Amniotic epithelial cell (primary cell): ENCODE data around the gene AOPEP.
"Not testable (repeated sequence)": the region's sequence is repeated elsewhere in the genome, so short reads cannot be mapped to it uniquely, and the experiment has no call there.

Experiments
- DNase-seq: peaks from one replicate; pipeline ENCODE4 v3.0.0-alpha.2; 2010; ENCODE audit warnings: low read depth

AOPEP gene

GRCh38 chr9:94965631-94966030 is 239.1 kb downstream of the AOPEP start:
- DNase-seq, result not testable (repeated sequence)

- DNase-seq, result not testable (repeated sequence)
These were observed 239.5 kb downstream of the AOPEP start for GRCh38 chr9:94966046-94966445.

- no peak for DNase-seq
These were observed 241.0 kb downstream of the AOPEP start for GRCh38 chr9:94967482-94967881.

GRCh38 chr9:94971378-94972131 is 245.1 kb downstream of the AOPEP start:
- peak; percentile 57 for DNase-seq

DNA sequence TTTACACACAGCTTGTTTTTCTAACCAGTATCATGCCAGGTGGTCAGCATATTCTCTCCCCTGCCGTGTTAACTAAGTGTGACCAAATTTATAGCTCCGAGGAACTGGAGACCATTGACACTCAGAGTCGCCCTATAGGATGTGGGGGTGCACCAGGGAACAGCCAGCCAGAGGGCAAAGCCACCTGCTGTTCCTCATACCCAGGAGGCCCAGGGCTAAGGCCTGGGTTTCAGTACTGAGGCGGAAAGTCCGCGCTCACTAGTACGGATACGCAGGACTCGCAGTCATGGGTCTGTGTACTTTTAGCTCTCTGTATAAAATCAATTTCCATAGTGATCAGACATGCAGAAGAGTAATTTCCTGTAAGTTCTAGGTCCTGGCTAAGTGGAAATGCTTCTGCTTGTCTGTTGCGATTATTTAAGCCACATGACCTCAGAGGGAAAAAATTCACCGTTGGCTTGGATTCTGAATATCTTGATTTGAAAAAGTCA is 247.0 kb downstream of the AOPEP start:
- DNase-seq, result peak; percentile 46

DNA sequence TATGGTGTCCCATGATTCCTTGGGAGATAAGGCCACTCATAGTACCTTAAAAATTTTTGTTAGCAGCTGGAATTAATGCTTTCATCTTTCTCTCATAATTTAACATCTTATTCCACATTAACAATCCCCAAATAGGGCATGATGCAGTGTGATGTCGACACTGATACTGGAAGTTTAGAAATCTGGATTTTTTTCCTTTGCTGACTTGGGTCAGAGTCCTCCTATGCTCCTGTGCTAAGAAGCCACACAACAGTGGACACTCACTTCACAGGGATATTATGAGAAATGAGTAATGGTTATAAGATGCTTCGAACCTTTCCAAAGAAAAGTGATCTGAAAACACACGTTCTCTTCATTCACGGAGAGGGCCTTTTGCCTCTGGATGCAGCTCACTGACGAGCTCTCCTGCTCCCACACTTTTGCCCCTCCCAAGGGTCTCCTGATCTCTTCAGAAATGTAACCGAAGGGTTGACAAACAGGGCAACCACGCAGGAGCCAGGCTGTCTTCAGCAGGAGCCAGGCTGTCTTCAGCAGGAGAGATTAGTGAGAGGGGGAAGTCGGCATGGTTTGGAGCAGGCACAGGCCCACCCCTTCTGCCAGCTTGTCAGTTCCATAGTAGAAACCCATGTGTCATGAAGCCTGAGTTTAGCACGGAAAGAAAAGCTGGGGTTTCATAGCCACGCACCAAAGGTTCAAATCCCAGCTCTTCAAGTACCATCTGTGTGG is 247.8 kb downstream of the AOPEP start:
- DNase-seq, result peak; percentile 24

DNA sequence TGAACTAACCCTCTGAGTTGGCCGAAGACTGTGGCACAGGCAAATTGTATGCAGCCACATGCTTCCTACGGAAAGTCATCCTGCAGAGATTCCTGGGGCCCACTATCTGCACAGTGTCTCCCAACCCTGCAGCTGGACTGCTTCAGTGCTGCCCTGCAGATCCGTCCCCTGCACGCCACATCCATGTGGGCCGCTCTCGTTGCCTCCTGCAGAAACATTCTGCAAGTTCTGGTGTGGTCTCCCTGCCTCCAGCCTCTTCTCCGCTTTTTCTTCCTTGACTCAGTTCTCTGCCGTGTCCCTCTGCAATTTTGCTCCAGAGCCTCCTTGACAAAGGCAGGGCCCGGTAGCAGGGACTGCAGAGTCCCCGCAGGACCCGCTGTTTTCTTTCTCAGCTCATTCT is 249.0 kb downstream of the AOPEP start:
- no peak for DNase-seq

- DNase-seq, result peak; percentile 39
These were observed 249.6 kb downstream of the AOPEP start for GRCh38 chr9:94976077-94976476.

DNA sequence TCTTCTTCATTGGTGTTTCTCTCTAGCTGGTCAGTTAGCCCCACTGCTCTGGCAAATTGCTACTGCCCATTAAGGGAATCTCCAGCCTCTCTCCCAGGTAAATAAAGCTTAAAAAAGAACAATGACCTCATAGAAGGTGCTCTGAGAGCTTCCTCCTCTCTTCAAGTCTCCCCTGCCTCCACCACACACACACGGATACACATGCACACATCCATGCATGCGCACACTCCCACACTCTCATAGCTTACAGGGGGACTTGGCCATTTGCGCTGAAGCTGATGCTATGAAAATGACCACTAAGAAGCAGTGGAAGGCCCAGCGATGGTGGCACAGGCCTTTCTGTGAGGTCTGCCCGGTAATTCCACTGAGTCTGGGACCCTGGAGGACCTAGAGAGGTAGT is 250.9 kb downstream of the AOPEP start:
- no peak for DNase-seq

DNA sequence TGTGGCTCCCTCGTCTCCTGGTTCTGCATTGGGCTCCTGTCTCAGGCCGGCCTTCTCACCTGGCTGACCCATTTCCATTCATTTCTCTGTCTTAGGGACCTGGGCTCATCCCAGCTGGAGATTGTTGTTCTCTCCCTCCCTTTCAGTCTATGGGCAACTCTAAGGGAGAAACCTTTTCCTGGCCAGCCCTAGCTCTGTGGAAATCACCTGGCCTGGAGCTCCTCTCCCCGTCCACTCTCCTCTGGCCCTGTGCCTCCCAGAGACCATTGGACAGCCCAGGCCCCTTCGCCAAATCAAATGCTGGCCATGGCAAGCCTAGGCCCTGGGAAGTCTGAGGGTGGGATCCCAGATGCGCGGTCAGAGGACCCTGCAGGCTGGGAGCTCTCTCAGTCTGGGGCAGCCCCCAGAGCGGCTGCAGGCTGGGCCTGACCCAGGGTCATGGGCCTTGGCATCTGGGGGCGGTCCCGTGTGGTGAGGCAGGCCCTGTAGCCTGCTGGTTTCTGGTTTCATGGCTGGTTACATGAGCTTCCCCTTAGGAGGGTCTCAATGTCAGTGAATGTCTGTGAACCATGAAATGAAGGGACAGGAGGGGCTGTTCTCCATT is 253.5 kb downstream of the AOPEP start:
- DNase-seq, result no peak

GRCh38 chr9:94980947-94981722 is 254.6 kb downstream of the AOPEP start:
- DNase-seq, result no peak

- DNase-seq, result no peak
These were observed 255.2 kb downstream of the AOPEP start for GRCh38 chr9:94981723-94982090.

DNA sequence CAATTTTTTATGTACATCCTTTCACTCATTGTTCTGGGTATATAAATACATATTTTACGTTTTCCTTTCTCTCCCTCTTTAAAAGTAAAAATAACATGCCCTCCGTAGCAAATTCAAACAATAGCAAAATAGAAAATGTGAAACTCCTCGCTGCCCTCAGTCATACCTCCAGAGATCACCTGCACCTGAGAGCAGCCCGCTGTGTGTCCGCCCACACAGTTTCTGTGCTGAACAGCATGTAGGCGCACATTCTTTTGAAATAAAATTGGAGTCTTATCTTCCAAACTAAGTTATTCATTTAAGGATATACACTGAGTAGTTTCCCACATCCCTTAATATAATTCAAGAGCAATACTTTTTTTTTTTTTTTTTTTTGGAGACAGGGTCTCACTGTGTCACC is 255.7 kb downstream of the AOPEP start:
- DNase-seq, result no peak

DNA sequence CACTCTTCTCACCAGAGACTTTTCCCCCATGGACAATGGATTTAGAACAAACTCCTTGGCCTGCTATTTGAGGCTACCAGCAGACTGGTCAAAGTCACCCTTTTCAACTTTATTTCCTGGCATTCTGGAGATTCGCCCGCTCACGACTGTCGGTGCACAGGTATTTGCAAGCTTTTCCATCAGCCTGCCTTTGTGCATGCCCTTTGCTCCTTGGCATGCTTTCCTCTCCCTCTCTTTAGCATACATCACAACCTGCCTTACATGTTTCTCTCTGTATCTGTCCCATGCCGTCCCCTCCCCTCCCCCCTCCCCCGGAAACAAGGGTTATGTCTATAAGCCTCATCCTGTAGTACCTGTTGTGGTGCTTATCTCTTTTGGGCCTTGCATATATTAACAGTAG is 257.1 kb downstream of the AOPEP start:
- DNase-seq, result no peak

GRCh38 chr9:94984891-94985476 is 258.5 kb downstream of the AOPEP start:
- no peak for DNase-seq

DNA sequence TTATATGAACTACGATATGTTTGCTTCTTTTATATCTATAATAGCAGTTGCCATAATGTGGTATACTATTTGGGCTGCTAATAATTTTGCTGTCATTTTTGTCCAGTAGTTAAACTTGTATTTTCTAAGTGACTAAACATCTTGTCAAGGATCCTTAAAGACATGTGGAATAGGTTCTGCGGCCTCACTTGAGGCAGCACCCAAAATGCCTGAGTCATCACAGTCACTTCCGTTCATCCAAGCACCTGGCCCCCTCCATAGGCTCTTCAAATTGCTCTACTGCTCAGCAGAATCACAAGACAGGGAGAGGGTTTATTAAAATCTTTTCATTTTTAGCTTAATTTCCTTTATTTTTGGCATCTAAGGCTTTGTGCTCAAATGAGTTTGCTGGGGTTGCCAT is 259.1 kb downstream of the AOPEP start:
- DNase-seq, result no peak

DNA sequence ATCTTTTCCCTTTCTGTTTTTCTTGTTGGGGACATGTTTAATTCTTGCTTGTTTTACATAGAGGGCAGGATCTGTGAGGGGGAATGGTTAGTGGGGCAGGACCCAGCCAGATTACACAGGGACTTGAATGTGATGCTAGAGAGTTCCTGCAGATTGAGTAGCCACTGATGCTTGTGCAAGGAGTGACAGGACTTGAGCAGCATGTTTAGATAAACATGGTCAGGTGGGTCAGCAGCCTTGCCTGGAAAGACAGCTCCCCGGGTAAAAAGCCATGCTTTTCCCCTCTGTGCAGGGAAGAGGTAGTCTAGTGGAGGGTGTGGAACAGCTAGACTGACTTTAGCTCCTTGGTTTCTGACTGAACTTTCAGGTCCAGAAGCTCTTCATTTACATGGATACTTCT is 261.2 kb downstream of the AOPEP start:
- DNase-seq, result no peak

DNA sequence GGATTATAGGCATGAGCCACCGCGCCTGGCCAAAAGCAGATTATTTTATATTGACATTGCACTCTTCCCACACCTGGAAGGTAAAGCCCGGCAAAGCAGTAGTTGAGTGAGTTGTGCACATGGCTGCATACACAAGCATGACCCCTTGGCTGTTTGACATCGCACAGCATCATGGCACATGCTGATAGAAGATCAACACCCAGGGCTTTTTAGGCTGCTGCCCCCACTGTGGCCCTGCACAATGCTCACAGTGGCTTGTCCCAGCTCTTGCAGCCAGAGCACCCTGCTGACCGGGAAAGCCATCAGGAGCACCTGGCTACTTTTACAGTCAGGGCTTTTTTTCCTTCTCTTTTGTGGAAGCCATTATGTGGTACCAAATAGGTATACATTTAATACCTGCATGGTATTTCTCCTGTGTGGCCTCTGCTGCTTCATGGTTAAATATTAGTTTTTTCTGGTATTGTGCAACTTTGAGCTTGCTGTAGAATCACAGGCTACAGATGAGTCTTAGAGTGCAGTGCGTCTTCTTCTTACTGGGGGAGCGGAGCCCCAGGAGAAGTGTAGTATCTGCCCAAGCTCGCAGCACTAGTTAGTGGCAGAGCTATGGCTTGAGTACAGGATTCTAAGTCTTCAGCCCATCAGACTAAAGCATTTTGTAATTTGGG is 264.5 kb downstream of the AOPEP start:
- DNase-seq, result no peak

DNA sequence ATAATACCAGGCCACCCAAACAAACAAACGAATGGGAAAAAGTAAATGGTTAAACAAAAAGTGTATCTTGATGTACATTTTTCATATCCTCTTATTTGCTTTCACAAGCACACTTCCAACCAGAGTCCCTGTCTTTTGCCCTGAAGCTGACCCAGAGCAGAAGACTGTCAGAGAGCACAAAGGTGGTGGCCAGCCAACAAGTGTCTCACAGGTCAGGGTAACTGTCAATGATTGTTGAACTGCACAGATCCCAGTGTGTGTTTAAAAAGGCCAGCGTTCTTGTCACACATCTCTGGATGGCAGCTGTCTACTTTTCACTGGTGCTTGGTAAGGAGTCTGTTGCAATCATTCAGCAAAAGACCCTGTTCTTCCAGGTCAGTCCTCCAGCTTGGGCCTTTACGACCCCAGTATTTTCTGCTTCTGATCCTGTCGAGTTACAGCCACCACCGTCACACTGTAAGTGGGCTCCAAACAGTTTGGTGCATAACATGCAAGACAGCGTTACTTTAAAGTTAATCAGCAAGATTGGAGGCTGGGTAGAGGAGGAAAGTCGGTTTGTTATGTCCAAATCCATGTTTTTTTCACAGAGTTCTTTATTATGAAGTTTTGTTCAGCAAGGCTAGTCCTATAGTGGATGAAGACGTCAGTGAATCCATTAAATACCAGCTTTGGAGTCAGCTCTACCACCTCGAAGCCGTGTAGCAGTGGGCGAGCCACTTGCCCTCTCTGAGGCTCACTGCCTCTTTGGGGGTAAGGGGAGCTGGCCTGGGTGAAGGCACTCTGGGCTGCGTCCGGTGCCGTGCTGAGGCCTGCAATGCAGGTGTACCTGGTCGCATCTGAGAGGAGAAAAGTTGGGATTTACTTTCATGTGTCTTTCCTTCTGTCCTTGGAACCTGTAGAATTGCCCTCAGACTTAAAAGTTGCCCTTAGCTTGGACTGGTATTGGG is 265.7 kb downstream of the AOPEP start:
- no peak for DNase-seq

- DNase-seq, result no peak
These were observed 266.8 kb downstream of the AOPEP start for GRCh38 chr9:94993160-94993820.
